HG03460 (cell line): ENCODE data around the gene GATA6.

Experiments
- ATAC-seq: cut with Tn5 transposase; IDR thresholded peaks from one replicate; pipeline ENCODE4 v1.9.1; 2021; ENCODE audit not compliant: unreplicated experiment

Gene GATA6

DNA sequence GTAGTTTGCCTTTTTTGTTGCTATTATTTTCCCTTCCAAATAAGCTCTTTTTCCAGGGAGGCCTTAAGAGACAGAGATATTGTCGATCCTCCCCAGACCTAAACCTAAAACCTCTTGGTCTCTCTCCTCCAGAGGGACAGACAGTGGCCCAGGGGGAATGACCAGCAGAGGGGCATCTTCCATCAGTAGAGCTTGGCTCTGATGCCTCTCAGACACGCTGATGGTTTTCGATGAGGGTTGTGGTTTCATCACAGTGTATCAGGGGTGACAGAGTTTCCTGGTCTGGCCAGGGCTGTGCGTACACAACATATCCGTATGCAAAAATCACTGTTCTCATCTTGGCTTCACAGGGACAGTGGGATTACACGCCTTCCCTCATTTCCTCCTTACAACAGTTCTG, 68.6 kb downstream of the GATA6 start:
- ATAC-seq: no peak

DNA sequence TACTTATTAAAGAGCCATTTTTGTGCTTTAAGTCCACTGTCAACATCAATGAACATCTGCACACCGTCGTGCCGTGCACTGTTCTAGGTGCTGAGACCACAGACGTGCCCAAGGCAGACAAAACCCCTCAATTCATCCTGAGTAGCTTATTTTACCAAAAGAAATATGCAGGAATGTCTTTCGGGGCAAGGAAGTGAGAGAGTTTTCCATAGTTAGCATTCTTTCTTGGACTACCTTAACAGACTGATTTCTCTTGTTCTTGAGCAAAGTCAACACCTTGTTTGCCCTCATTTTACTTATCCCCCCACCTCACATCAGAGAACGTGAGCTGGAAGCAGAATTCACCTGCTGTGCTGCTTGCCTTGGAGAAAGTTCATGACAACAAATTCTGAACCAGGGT, 69.3 kb downstream of the GATA6 start:
- ATAC-seq: no peak

GRCh38 chr18:22241921-22242361, 72.6 kb downstream of the GATA6 start:
- no peak for ATAC-seq

- ATAC-seq: no peak
Observed at GRCh38 chr18:22243513-22243912, 74.1 kb downstream of the GATA6 start.

GRCh38 chr18:22250026-22250425, 80.6 kb downstream of the GATA6 start:
- ATAC-seq: no peak

GRCh38 chr18:22250591-22250996, 81.2 kb downstream of the GATA6 start:
- no peak for ATAC-seq
